ENCODE data around the gene CCDC85C.

Gene CCDC85C

DNA sequence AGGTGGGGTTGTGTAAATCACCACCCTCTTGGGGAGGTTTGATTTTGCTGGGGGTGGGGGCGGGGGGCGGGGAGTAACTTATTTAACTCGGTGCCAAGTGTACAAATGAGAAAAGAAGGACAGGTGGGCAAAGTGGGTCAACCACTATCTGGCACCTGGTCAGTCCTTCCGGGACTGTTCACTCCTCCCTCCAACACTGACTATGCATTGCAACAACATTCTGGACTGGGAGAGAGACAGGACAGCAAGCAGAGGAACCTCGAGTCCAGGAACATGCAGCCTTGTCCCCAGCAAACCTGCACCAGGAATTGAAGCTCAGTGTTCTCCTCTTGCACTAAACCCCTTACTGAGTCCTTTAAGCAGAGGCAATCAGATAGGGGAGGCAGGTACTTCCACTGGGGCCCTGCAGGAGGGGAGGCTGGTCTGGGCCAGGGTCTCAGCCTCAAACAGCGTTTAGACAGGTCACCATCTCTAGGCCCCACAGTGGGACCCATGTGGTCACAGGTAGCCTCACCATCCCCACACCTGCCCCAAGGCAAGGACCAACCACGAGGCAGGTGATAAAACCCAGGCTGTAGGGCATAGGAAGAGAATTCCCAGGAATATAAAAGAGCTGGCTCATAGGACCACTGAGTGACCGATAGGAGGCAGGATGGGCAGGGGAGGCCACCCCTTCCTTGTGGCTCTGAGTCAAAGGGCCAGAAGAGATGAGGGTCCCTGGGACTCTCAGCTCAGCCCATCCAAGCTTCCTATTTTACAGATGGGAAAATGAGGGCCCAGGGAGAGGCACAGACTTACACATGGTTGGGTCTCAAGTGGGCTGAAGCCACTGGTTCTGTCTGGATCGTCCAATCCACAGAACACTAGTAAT, 9.8 kb downstream of the CCDC85C start:
- no peak for DNase-seq (ENCODE audit: low read depth)
- H3K4me3 ChIP-seq (ENCODE audit: low read depth, low read length): no peak overlapping the region

DNA sequence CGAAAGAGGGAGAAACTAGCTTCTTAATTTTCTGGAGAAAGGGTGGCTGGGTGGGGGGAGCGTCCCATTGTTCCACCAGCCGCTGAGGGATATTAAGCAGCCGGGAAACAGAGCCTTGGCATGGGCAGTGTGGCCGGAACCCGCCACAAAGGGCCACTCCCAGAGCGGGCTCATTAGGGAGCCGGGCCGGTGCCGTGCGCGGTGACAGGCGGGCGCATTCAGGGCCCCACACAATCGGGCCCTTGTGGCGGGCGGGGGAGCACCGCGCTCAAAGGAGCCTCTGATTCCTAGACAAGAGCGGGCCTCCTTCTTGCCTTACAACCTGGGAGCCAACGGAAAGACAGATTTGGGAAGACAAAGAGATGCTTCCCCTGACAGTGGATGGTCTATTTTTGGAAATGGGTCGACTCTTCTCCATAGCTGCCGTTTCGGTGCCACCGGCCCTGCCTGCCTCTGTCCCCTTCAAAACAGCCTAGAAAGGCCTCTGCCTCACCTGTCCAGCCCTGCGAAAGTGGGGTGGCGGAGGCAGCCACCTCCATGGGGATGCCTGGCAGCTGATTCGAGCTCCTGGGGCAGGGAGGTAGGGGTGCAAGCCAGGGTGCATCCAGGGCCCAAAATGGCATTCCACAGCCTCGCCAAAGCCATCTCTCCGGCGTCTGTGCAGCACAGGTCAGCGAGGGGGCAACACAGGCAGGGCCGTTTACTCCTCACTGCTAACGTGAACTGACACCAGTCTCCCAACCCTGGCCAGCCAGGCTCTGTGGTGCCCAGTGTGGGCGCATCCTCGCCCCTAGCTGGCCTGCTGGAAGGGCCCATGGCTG, 10.9 kb downstream of the CCDC85C start:
- no peak overlapping the region for H3K4me3 ChIP-seq (ENCODE audit: low read depth, low read length)
- DNase-seq (ENCODE audit: low read depth): no peak

DNA sequence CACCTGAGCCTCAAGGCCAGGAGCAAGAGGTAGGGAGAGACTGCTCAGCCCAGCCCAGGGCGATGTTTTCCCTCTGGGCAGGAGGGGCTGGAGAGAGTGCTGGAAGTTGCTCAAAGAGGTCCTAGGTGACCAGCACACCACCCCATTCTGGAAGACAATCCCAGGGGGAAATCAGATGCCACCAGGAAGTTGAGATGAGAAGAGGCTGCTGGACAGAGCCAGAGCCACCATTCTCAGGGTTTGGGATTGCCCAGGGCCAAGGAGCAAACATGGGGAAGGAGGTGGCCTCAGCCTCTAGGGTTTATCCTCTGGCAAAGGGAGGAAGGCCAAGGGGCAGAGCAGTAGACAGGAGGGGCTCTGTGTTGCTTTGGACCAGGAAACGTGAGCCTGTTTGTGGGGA, 11.6 kb downstream of the CCDC85C start:
- H3K4me3 ChIP-seq (ENCODE audit: low read depth, low read length): no peak overlapping the region
- no peak for DNase-seq (ENCODE audit: low read depth)

DNA sequence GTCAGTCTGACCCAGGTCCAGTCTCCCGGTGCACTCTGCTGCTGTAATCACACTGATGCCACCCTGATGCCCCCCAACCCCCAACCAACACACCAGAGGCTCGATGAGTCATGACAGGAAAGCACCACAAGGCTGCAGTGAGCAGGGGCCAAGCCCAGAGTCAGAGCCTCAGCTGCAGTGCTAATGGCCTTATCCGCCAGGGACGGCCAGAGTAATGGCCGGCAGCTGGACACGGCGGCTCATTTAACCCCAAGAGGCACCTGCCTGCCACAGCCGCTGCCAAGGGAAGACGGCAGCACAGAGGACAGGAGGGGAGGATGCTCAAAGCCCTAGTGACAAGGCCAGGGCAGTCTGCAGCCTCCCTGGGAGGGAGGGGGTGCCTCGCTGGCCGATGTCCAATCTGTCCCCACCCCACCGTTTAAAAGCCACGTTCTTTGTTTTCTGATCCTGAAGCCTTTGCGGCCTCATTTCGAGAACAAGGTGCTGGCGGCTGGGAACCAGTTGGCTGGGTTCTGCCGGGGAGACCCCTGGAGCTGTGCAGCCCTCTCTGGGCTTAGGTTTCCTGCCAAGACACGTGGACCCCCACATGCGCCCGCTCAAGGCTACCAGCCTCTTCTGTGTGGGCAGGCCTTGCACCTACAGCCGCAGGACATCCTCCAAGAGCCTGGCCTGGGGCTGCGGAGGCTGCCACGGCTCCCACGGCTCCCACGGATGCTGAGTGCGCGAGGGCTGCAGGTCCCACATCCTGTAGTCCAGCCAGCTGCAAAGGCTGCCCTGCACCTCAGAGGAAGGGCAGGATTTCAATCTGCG, 13.1 kb downstream of the CCDC85C start:
- DNase-seq (ENCODE audit: low read depth): no peak
- no peak overlapping the region for H3K4me3 ChIP-seq (ENCODE audit: low read depth, low read length)

DNA sequence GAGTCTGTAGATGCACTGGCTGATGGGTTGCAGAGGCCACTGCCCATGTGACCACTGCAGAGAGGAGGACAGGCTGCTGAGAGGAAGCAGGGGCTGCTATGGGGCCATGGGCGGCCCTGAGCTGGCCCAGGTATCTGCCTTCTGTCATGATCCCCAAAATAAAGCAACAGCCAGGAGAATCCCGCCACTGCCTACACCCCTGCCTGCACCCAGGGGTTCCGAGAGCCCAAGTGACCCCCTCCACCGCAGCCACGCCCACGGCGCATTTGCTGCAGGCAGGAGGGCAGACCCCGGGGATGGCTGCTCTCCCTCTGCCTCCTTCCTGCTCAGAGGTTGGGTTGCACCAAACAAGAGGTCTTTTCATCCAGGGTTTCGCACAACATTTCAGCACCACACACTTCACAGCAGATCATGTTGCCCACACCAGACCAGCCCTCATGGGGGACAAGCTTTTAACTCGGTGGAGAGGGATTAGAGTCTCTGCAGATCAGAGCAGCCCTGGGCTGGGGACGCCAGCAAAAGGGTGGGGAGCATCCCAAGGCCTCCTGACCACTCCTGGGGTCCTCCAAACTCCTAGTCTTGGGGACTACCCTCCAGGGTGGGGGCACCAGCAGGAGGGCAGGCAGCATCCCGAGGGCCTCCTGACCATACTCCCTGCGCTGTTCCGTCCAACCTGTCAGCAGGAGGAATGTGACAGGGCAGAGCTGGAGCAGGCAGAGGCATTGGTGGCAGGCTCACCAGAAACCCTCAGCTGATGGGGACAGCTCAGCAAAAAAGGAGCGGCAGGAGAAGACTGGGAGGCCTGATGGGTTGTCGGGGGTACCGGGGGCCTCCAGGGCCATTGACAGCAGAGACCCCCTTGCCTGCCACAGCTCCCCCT, 14.1 kb downstream of the CCDC85C start:
- no peak overlapping the region for H3K4me3 ChIP-seq (ENCODE audit: low read depth, low read length)
- no peak for DNase-seq (ENCODE audit: low read depth)

DNA sequence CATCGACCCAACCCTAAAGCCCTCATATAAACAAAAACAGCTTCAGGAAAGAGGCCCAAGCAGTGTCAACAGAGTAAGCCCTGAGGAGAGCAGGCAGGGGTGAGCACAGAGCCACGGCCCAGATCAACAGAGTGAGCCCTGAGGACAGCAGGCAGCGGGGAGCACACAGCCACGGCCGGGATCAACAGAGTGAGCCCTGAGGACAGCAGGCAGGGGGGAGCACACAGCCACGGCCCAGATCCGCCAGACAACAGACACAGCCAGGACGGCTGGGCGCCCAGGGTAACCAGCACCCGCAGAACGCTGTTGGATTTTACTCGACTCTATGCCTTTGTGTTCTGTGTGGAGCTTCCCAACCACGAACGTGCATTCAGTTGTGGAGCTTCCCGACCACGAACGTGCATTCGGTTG, 15.0 kb downstream of the CCDC85C start:
- no peak for DNase-seq (ENCODE audit: low read depth)

DNA sequence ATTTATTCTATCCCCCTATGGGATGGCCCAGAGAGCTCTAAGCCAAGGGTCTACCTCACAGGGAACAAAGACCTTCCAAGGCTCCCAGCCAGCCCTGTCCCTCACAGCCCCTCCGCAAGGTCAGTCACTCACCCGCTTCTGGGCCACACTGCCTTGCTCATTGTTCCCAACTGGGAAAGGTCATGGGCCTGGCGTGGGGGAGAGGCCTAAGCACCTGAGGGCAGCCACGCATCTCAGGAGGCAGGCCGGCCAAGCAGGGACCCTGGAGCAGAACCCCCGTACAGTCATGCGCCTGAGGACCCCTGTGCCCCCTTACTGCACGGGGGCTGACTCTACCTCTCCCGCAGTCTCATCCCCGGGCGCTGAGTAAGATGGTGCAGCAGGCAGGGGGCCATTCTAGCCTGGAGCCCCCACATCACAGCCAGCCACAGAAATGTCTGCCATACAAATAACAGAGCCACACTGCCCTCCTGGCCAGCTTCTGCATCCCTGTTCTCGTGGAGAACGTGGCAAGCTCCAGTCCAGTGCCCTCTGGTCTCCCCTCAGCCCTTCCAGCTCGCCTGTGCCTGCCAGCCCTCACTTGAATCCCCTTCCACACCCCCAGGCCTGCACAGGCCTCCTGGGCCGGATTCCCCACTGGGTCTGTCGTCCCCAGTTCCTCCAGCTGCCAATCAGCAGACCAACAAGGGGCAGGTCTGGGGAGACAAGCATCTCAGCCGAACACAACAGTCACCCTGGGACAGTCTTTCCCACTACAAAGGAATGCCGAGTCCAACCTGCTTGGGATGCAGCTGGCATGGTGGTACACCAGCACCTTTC, 16.3 kb downstream of the CCDC85C start:
- no peak overlapping the region for H3K4me3 ChIP-seq (ENCODE audit: low read depth, low read length)
- DNase-seq (ENCODE audit: low read depth): no peak

More for the DNA sequence above, 15.0 kb downstream of the CCDC85C start:
- H3K4me3 ChIP-seq (ENCODE audit: low read depth, low read length): no peak overlapping the region

DNA sequence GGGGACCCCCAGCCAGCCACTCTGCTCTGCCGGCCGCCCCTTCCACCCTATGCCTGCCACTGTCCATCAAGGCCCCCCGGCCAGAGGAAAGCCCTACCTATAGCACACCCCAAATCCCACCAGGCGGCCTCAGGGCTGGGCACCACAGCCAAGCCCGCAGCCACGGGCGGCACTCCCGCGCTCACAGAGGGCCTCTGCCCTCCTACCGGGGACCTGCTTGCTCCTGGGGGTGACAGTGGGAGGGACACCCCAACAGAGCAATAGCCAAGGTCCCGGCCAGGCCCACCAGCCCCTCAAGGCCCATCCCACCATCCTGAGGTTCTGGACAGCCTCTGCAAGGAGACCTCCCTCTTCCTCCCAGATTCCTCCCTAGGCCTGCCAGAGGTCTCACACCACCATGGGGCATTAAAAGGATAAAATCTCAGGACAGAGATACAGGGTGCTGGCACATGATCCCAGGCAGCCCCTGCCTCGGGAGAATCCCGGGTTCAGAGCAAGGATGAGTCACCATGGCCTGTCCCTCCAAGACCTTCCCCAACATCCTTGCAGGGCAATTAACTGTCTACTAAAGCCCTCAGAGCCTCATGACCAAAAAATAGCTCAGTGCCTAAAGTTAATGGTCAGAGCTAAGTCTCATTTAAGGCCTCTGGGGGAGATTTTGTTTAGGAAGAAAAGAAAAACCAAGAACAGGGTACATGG, 17.1 kb downstream of the CCDC85C start:
- no peak overlapping the region for H3K4me3 ChIP-seq (ENCODE audit: low read depth, low read length)
- DNase-seq (ENCODE audit: low read depth): no peak

DNA sequence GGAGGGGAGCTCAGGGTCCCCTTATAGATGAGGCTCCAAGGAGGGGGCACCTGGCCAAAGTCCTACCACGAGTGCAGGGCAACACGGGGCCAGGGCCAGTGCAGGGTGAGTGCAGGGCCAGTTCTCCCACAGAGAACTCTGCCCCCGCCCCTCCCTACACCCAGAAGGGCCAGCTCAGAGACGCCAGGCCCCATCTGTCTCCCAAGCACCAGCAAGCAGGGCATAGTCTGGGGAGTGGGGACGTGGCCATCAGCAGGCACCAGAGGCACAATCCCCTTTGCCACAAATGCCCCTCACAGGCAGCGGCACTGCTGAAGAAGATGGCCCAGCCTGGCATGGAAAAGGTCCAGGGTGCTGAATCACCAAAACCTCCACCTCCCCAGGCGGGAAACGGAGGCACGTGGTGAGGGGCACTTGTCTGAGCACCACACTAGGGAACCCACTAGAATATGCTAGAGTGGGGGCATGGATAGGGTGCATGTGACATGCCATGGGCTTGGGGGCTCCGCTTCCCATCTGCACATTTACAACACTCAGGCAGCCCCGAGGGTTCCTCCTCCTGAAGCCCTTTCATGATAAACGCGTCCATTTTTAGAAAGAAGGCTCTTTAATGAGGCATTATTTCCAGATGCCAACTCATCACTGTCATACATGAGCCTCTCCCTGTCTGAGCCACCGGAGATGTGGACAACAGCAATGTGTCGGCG, 17.8 kb downstream of the CCDC85C start:
- DNase-seq (ENCODE audit: low read depth): no peak
- no peak overlapping the region for H3K4me3 ChIP-seq (ENCODE audit: low read depth, low read length)

DNA sequence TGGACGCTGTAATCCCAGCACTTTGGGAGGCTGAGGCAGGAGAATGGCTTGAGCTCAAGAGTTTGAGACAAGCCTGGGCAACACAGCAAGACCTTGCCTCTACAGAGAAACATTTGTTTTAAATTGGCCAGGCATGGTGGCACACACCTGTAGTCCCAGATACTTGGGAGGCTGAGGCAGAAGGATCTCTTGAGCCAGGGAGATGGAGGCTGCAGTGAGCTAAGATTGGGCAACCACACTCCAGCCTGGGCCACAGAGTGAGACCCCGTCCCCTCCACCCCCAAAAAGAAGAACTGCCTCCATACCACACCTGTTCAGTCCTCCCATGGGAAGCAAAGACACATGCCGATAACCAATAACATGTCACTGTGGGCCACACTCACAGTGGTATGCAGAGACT, 19.2 kb downstream of the CCDC85C start:
- H3K4me3 ChIP-seq (ENCODE audit: low read depth, low read length): no peak overlapping the region
- DNase-seq (ENCODE audit: low read depth): no peak

DNA sequence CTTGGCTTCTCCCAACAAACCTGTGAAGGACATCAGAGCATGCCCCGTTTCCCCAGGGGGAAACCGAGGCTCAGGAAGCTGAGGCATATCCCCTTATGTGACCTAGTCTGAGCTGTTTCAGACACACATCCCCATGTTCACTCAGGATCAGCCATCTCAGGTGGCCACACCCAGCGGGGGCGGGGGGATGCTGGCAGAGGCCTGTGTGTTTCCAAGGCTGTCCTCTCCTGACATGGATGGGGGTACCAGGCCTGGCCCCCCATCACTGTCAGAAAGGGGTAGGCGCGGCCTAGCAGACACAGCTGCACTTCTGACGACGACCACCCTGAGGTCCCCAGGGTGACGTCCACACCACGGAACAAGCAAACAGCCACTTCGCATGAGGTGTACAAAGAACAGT, 22.1 kb downstream of the CCDC85C start:
- no peak overlapping the region for H3K4me3 ChIP-seq (ENCODE audit: low read depth, low read length)
- DNase-seq (ENCODE audit: low read depth): no peak

DNA sequence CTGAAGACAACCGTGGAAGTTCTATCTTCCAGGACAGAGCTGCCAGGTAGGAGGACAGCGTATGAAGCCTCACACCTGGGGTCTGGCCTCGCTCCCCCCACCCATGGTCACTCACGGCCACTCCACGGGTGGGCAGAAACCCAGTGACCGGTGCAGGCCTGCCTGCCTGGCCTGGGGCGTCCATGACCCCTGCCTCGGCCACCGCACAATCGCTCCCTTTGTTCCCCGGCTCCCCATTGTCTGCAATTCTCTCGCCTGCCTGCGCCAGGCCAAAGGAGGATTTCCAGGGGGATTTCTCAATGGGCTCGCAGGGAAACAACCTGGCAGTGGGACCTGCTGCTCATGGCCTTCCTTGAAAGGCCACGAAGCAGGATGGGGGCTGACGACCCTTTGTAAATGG, 22.6 kb downstream of the CCDC85C start:
- no peak overlapping the region for H3K4me3 ChIP-seq (ENCODE audit: low read depth, low read length)
- DNase-seq (ENCODE audit: low read depth): no peak

DNA sequence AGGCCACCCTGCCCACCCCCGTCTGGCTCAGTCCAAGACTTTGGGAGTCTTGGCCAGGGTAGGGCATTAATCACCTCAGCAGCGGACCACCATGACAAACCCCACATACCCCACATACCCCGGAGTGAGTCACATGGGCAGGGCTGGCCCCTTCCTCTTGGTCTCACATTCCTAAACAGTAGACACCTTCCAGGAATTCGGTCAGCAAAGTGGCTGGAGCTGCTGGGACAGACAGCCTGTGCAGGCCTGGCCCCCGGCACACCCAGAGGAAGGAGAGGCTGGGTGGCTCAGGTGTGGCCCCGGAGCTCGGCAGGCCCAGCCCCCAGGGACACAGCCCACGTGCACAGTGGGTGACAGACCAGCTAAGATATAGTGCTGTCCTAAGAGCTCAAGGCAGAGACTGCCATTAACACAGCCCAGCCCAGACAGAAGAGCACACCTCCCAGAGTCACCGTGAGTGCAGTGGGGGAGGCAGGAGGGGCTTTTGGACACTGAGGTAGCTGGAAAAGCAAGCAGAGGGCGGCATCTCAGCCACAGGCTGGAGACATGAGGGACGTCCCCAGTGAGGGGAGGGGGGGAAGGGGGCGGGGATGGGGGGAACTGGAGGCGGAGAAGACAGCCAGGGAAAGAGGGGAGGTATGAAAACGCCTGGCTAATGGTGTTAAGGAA, 24.0 kb downstream of the CCDC85C start:
- DNase-seq (ENCODE audit: low read depth): no peak
- no peak overlapping the region for H3K4me3 ChIP-seq (ENCODE audit: low read depth, low read length)

DNA sequence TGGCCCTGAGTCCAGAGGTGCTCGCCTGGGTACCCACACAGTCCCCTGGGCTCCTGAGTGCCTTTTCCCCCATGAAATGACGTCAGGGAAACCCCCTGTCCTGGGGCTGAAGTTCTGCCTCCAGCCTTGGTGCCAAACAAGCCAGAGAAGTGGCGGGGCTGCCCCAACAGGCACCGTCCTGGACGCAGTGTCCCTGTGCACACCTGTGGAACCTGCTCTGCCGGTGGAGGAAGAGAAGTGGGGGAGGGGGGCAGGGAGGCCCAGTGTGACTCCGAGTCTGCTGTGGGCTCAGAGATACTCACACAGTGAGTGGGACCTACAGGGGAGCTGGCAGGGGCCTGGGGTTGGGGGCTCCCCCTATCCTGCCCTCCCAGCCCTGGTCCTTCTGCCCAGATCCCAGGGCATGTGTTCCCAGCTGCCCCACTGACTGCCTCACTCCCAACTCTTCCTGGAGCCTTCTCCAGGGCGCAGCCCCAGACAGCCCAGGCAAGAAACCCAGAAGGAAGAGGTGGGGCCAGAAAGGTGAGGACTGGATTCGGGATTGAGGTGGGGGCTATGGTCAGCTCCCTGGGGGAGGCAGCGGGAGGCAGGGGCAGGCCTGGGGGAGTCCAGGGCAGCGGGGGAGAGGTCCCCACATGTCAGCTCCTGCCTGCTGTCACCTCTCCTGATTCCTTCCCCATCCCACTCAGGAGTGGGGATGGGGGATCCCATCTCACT, 24.7 kb downstream of the CCDC85C start:
- no peak for DNase-seq (ENCODE audit: low read depth)

DNA sequence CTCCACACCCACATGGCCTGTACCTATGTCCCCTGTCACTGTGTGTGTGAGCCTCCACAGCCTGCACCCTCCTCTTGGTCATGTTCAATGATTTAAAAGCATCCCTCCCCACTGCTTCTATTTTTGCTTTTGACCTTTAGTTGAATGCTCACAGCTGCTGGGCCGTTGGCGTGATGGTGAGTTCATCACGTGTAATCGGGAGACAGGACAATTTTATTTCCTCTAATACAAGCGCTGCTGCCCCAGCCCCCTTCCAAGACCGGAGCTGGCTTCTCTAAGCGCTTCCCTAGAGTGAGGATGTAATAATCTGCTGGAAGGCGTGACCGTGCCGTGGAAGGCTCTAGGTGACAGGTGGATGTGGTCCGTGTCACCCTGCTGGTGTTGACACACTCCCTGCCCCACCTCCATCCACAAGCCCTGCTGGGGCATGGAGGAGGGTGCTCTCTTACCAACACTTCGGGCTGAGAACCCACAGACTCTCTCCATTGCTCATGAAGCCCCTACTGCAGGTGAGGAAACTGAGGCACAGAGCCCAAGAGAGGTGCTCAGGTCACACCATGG, 25.4 kb downstream of the CCDC85C start:
- H3K4me3 ChIP-seq (ENCODE audit: low read depth, low read length): no peak overlapping the region
- DNase-seq (ENCODE audit: low read depth): no peak

More for the DNA sequence above, 24.7 kb downstream of the CCDC85C start:
- no peak overlapping the region for H3K4me3 ChIP-seq (ENCODE audit: low read depth, low read length)
